Activated CD4-positive, alpha-beta T cell treated with anti-CD3 and anti-CD28 coated beads for 48 hours (primary cell): ENCODE data around the gene HPCAL1.
"Not testable (repeated sequence)": the region's sequence is repeated elsewhere in the genome, so short reads cannot be mapped to it uniquely, and the experiment has no call there.

Experiments
- DNase-seq: peaks from one replicate; pipeline ENCODE4 v3.0.0-alpha.2; 2020

HPCAL1 gene

DNA sequence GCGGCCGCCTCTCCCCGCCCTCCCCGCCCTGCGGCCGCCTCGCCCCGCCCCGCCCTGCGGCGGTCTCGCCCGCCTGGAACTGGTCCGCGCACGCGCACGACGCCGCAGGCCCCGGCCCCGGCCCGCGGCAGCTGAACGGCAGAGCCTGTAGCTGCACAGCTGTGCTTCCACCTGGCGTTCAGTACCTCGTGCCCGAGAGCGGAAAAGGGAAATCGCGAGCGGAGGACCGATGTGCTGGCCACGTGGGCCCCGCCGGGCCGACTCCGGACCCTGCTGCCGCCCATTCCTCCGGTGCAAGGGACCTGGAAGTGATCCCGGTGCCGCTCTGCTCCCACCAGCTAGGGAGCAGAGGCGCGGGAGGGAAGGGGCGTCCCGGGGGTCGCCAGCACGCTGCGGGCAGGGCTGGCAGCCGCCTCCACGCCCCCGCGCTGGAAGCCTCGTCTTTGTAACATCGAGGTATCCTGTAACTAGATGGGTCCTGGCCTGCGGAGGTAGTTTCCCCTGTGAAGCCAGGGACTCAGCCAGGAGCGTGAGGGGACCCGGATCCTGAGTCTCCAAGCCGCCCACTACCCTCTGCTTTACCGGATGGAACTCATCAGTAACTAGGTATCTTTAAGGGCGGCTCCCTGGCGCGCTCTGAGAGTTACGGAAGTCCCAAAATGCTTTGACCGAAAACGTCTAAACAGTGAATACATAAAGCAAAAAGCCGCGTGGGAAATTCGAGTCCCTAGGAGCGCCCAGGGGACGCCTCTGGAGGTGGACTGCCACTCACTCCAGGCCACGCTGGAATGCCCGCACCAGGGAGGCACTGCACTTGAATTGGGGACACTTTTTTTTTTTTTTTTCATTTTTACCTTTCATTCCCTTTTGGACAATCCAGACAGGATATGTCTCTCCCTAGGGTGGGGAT lies 146.1 kb downstream of the HPCAL1 start:
- peak; percentile 95 for DNase-seq

DNA sequence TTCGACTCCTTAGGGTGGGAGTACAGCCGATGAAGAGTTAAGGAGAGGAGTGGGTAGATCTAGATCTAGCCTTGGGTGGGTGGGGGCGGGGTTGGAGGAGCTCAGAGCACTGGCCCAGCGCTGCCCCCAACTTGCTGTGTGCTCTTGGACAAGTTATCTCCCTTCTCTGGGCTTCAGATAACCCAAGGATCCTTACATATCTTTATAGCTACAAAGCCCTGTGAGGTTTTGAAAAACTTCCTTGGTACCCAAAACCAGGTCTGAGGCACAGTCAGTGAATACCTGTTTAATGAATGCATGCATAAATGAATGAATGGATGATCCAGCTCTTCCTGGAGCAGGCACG lies 146.8 kb downstream of the HPCAL1 start:
- DNase-seq: no peak

DNA sequence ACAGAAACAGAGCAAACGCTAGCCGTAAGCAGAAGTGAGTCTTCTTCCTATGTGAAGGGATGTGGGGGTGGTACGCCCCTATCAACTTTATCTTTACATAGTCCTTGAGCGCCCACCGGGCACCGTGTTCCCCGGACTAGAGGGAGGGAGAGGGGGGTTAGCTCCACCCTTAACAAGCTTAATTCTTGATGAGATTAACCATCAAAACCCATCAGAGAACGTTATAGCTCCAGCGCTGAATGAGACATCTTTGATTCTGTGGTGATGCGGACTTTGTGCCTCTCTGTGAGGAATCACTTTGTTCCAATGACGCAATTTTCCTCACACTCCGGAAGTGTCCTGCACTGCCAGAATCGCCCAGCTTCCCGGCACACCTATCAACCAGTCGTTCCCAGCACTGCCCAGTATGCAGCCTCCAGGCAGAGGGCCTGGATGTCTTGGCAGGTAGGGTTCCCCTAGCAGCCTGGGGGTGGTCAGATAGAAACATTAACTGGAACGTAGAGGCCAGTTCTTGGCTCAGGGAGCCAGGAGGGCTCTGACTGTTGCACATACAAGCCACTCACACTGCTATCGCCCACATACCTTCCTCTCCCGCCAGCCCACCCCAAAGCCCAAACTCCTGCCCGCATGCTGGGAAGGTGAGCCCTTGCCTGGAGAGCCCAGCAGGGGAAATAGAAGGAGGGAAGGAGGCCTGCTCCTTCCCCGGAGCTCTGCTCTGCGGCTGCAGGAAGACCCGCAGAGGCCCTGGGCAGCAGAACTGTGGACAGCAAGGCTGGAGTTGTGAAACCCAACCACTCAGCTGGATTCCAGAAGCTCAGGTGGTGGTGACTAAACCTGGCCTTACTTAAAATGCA lies 147.4 kb downstream of the HPCAL1 start:
- DNase-seq: no peak

DNA sequence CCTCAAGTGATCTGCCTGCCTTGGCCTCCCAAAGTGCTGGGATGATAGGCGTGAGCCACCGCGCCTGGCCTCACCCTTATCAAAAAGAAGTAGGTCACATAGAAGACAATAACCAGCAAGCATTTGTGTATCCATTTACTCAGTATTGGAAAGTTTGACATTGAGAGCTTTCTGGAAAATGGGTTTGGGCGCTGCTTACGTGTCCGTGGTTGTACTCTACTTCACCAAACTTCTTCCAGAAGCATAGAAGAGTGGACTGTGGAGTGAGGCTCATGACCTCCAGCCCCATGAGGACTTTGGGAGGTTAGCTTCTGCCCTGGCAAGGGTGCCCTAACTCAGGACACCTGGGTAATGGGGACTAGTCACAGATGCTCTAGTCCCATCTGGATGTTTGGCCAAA lies 149.1 kb downstream of the HPCAL1 start:
- no peak for DNase-seq

DNA sequence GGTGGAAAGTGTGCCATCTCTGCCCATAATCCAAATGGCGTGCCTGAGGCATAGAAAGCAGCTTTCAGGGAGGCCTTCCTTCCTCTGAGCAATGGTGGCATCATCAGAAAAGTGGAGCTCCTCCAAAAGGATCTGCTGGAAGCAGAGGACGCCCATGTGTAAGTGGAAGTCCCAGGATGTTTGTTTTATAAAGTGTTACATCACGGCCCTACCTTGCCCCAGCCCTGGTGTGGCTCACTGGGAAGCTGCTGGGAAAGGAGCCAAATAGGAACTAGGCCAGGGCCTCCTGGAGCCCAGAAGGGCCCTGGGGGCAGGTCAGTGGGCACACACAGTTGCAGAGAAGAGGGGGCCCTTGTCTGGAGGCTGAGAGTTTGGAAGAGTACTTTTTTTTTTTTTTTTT lies 149.6 kb downstream of the HPCAL1 start:
- DNase-seq: no peak

DNA sequence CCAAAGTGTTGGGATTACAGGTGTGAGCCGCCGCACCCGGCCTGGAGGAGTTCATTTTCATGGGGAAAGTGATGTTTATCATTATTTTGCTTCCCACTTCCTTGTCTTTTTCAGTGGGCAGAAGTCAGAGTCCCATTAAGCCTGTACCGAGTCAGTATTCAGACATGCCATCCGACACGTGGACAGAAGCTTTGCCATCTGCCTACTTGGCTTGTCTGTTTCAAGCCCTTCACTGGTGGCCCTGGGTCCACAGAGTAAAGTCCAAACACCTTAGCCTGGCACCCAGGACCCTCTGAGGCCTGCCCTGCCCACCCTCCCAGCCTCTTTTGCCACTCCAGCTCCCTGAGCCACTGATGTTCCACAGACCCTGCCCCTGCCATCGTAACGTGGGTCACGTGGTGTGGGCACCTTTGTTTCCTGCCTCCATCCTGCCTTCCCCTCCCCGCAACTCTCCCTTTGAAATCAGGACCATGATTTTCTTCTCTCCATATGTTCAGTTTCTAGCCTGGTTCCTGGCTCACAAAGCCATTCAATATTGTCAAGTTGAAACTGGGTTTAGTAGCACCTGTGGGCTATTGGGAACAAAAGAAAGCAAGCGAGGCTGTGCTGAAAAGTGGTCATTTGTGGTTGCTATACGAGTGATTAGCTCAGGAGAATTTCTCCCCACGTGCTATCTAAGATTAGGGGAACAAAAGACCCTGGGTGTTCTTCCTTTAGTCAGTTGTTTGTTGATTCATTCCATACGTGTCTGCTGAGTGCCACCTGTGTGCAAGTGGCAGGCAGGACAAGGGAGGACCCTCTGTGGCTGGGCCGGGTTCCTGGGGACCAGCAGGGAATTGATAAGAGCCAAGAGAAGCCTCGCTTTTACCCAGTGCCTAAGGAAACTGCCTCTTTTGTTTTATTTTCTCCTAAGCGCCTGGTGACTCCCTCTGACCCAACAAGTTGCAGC lies 150.5 kb downstream of the HPCAL1 start:
- no peak for DNase-seq

DNA sequence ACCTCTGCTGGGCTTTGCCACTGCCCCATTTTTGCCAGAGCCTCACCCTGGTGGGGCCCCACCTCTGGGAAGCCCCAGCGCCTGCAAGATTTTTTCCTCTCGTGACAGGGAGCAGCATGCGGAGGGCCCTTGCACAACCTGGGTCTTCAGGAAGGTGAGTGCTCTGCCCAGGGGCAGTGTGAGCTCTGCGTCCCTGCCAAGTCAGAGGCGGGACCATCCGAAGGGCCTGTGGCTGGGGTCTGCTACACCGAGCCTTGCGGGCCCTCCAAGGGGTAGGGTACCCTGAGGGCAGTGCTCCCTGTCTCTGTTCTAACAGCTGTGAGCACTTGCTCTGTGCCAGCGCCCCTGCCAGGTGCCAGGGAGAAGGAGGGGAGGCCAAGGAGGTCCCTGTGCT lies 151.2 kb downstream of the HPCAL1 start:
- no peak for DNase-seq

DNA sequence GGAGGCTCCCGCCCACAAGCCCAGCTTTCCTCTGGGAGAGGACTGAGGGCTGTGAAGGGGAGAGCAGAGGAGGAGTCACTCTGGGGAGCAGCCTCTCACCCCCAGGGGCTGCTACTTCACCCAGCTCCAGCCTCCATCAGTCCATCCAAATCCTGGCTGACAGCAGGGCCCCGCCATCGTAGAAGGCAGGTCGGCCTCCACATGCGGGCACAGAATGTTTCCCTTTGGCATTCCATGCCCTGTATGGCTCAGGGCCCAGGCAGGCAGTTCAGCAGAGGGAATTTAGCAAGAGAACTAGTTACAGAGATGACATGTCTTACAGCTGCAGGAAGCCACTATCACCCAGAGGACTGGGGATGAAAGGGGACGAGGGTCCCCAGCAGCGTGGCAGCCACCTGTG lies 151.8 kb downstream of the HPCAL1 start:
- DNase-seq: no peak

DNA sequence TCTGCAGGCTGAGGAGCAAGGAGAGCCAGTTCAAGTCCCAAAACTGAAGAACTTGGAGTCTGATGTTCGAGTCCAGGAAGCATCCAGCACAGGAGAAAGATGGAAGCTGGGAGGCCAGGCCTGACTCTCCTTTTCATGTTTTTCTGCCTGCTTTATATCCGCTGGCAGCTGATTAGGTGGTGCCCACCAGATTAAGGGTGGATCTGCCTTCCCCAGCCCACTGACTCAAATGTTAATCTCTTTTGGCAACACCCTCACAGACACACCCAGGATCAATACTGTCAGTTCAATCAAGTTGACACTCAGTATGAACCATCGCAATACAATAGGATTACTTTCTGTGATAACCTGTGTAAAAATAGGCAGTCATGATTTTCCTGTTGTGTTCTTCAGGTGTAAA lies 154.5 kb downstream of the HPCAL1 start:
- not testable (repeated sequence) for DNase-seq

DNA sequence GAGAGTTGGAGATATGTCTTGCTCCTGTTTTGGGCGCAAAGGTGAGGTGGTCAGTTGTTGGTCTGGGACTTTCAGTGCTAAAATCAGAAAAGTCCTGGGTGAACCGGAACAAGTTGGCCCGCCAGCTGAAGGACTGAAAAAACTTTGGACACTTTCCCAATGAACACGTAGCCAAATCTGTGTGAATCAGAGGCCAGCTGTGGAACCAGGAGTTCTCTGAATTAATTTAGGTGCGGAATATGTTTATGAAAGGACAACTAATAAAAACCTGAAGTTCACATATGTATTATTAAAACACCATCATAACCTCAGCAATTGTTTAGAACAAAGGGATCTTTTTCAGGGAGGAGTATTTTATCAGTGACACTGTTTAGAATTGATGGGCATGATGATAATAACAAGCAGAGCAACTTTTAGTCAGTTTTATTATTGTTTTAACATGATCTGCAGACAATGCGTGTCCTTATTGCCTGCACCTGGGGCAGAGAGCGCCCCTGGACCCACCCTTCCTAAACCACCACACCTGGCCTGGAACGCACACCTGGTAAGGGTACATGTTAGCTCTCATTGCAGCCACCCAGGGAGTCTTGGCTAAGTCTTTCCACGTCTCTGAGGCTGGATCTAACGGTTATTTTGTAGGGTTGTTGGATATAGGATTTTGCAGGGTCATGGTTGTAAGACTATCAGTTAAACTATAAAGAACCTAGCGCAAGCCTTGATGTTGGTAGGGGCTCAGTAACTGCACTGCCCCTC lies 155.3 kb downstream of the HPCAL1 start:
- no peak for DNase-seq

DNA sequence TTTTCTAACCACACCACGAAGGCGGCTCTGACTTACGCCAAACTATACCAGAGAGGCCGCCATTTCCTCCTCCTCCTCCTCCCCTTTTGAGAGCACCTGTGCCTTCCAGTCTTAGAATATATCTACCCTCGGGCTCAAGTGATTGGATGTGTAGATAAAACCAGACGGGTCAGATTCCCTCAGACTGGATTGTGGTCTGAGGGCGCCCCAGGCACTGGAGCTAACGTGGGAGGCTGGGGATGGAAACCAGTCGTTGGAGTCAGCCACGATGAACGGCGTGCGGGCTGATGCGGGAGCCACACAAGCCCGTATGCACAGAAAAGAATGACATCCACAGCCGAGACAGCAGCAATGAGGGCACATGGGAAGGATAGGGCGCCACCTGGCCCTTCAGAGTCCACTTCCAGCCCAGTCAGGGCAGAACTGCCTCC lies 157.7 kb downstream of the HPCAL1 start:
- no peak for DNase-seq

DNA sequence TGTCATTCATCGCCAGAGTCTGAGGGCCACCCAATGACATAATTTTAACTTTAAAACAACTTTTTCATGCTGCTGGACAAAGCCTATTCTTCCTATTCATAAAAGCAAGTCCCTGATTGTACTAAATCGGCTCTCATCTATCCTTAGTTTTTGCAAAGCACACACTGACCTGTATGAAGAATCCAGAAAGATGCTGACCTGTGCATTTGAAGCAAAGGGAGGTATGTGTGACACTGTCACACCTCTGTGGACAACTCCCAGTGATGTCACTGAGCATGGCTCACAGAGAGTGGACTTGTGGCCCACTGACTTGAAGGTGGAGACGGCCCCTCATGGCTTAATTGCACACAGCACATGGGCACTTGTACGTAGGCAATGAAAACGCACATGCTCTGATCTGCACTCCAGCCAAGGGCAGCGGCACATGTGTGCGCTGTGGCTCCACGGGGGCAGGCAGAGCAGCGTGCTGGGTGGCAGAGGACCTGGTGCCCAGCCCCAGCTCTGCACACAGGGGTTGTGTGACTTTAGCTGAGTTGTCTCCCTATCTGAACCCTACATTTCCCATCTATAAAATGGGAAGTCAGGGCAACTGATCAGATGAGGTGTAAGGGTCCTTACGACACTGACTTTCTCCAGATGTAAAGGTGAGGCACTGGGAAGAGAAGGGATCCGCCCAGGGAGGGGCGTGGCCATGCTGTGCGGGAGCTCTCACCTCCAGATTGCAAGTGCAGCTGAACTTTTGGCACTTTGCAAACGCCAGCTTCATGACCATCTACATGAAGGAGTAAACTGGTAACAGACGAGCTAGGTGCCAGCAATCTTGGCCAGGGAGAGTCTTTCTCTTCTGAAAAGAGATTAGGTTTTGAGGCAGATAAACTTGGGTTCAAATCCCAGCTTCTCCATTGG lies 159.7 kb downstream of the HPCAL1 start:
- DNase-seq: no peak

DNA sequence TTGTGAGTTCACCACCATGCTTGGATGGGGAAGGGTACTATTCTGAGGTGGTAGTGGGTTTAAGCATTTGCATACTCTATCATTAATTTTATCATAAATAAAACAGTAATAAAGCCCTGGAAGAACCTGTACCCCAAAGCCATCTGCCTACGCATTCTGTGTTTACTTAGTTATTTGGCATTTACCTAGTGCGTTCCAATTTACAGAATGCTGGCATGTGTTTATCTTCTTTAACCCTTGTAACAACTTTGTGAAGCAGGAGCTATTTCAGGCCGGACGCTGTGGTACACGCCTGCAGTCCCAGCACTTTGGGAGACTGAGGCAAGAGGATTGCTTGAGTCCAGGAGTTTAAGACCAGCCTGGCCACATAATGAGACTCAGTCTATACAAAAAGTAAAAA lies 163.2 kb downstream of the HPCAL1 start:
- DNase-seq: no peak

DNA sequence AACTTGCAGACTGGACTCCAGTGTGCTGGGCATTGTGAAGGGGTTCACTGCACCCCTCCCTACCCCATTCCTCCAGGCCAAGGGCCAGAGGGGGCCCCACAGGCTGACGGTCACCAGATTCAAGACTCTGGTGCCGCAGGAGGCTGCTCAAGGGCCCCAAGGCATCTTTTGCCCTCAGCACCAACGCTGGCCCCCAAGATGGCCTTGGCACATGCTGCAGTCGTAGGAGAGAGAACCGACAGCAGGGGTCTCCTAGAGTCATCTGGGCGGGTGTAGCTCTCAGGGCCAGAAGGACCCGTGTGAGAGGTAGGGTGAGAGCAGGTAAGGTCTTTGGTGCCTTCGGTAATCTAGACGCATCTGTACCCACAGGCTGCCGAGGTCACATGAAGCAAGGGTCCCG lies 164.1 kb downstream of the HPCAL1 start:
- no peak for DNase-seq

DNA sequence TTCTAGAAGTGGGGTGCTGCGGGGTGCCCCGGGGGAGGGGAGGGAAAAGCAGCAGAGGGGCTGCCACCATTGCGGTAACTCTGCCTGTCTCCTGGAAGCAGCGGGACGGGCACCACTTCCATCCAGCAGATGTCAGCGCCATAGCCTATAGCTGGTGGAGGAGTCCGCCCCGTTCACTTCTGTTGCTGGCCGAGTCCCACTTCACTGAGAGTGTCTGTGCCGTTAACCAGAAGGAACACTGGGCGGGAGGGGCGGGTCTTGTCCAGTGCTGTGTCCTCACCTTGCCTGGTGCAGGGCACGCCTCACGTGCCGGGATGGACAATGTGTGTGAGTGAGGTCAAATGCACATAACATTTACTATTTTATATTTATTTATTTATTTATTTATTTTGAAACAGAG lies 164.7 kb downstream of the HPCAL1 start:
- no peak for DNase-seq

DNA sequence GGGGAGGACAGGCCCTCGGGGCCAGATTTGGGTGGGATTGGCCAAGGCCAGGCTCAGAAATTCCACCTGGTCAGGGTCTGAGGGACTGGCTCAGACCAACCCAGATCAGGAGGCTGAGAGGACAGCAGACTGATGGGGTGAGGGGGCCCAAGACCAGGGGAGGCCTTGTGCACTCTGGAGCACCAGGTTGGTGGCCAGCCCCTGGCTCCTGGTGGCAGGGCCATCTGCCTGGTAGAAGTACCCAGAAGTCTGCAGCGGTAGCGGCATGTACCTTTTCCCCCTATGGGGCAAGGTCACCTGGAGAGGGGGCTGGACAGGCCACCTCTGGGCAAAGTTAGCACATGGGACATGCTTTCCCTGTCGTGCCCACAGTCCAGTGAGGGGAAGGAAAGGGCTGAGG lies 166.6 kb downstream of the HPCAL1 start:
- DNase-seq: no peak

DNA sequence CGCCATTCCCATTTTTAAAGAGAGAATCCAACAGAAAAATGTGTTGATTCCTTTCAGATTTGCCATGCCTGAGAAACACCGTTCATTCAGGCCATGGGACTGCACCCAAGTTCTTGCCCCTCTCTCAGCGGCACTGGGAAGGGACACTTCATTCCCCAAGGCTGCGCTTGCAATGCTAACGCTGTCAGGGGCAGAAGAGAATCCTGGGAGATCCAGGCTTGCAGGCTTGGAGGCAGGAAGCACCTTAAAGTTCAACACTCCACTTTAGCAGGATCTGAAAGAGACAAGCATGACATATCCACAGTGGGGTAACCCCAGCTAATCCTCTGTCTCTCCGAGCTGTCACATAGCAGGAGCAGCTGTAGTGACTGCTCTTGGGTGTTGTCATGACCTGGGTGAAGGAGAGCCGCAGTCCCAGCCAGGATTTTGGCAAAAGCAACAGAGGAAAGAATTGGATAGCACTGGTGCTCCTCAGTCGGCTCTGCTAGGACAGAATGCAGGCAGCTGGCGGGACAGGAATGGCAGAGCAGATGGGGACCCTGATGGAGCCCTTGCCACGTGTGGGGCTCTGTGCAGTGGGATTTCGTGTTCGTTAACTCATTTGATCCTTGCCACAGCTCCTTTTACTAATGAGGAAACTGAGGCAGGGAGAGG lies 167.4 kb downstream of the HPCAL1 start:
- no peak for DNase-seq

DNA sequence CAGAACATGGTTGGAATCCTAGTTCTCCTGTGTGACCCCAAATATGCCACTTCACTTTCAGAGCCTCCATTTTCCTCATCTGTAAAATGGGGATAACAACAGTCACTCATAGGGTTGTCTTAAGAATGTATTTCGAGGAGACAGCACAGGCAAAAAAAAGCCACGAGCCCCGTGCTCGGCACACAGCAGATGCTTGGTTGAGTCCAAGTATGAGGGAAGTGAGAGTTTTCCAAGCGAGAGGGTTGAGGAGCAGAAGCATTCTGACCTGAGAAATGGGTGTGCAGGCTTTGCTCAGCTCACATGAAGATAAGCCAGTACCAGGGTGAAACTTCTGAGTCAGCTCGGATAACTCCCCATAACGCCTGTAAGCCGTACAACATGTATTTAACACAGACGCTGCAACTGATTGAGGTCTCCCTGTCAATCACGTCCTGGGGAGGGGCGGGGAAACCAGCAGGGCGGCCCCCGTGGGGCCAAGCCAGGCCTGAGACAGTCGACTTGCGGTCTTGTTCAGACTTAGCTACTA lies 168.4 kb downstream of the HPCAL1 start:
- no peak for DNase-seq

DNA sequence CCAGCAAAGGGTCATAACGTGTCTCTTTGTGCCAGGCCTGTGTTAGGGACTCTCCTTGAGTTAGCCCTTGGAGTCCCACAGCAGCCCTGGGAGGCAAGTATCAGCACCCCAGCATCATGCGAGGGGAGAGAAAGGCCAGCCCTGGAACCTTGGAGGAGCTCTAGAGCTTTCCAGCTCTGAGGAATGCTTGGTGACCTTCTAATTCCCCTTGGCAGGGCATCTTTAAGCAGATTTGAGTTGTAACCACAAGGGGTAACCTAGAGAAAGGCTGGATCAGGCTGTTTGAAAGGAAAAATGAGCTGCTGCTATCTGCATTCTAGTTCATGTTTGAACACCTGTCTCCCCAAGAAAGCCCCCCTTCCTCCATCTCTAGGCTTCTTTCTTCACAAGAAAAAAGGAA lies 169.3 kb downstream of the HPCAL1 start:
- DNase-seq: no peak

DNA sequence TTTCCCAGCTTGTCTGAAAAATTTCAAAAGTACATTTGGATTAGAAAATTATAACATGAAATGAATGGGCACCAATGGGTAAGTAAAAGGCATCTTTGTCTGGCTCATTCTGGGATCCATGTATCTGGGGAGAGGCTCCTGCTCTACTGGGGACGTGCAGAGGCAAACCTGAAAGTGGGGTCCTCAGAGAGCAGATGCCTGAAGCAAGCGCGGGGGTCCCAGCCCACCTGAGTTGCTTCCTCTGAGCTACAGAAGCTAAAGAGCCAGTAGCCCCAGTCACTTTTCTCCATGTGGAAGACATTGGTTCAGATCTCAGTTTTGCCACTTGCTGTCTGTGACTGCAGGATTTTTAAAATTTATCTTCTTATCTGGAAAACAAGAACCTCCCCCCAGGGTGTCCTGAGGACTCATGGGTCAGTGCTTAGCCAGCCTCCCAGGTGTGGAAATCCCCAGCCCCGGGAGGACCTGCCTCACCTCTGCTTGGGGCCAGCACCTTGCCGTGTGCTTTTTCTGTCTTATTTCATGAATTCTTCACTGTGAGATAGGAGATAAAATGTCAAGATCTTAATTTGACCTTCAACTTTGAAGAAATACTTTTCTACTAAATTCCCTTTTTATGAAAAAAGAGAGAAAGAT lies 170.5 kb downstream of the HPCAL1 start:
- DNase-seq: no peak
